Thoracic aorta endothelial cell (primary cell): Measurements from ENCODE around the gene ANAPC15. TPM values are rescaled to one million over a fixed set of nuclear protein-coding genes. Genes with fewer than 3 reads are reported as not detected.
A peak's percentile ranks its signal among the peaks of the same experiment; 100 is the strongest.

ENCODE experiments used
- small RNA-seq: library from RNA; depleted of rRNA; stranded (forward); fragments of <200 nt; gene quantifications from one replicate; pipeline ENCODE3, GENCODE V24; 2012
- total RNA-seq: library from RNA; depleted of rRNA; stranded (reverse); fragments of >200 nt; gene quantifications from 2 replicates; pipeline ENCODE4 v1.2.3, GENCODE V29; 2012

The ANAPC15 gene
- 34.2 and 35.5 TPM in 2 replicates for total RNA-seq

DNA sequence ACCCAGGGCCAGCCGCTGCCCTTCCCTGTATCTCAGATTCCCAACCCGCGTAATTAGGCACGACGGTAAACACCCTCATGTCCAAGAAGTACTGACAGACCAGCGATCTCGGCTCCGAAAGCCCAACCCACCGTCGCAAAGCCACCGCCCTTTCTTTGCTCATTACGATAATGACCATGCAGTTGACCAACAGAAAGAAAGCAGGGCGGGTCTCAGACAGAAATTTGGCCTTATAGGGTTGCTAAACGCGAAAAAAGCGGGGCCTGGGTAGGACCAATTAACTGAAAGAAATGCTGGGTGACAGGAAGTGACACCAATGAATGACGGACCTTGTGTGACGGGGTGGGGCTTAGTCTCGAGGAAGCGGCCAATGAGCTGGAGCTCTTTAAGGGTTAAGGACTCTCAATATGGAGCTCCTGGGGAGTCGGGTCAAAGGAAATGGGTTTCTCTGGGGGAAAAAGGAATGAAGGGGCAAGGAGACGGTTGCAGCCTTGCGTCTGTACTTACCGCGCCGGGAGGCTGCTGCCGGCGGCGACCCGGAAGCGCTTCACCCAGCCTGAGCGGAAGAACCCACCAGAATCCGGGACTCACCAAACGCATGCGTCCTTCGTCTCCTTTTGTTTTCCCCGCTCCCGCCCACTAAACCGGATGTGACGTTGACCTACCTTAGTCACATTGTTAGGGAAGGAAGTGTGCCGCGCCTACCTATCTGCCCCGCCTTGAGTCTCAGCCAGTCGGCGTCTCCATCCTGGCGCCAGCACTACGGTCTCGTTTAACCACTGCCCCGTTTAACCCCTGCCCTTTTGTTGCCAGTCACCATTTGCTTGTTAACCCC is at the start of gene ANAPC15:
Gene ANAPC15 (minus strand): TSS at position 553 of the 835 bp plus-strand sequence. CDS start 1,419 bp downstream, outside the sequence.

DNA sequence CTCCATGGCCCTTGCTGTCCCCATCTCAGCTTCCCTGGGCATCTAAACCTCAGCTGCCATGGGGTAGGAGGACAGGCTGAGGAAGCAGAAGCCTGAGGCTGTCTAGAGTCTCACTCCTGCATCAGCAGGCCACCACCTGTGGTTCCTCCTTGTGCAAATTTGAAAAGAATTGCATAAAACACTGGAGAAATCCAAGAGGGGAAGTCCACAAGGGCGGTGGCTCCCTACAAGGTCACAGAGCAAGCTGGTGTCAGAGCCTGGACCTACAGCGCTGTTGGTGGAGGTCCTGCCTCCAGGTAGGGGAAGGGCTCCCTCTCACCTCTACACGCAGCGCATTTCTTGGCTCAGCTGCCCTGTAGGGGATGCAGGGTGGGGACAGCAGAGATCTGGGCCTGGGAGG is 23.0 kb upstream of the ANAPC15 start, which contains the start of gene FOLR3:
Gene FOLR3 (plus strand): TSS at position 253 of the 400 bp plus-strand sequence. CDS start 228 bp downstream, outside the sequence.

DNA sequence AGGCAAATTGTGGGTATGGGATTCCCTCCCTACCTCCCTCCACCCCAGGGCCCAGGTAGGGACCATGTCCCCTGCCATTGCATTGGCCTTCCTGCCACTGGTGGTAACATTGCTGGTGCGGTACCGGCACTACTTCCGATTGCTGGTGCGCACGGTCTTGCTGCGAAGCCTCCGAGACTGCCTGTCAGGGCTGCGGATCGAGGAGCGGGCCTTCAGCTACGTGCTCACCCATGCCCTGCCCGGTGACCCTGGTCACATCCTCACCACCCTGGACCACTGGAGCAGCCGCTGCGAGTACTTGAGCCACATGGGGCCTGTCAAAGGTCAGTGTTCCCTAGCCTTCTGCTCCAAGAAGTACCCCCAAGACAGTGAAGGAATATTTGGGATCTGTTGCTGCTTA is 6.6 kb downstream of the ANAPC15 start, which contains the start of gene TOMT:
Gene TOMT (plus strand): TSS at position 37 of the 400 bp plus-strand sequence. CDS start 28 bp downstream, at position 65.

DNA sequence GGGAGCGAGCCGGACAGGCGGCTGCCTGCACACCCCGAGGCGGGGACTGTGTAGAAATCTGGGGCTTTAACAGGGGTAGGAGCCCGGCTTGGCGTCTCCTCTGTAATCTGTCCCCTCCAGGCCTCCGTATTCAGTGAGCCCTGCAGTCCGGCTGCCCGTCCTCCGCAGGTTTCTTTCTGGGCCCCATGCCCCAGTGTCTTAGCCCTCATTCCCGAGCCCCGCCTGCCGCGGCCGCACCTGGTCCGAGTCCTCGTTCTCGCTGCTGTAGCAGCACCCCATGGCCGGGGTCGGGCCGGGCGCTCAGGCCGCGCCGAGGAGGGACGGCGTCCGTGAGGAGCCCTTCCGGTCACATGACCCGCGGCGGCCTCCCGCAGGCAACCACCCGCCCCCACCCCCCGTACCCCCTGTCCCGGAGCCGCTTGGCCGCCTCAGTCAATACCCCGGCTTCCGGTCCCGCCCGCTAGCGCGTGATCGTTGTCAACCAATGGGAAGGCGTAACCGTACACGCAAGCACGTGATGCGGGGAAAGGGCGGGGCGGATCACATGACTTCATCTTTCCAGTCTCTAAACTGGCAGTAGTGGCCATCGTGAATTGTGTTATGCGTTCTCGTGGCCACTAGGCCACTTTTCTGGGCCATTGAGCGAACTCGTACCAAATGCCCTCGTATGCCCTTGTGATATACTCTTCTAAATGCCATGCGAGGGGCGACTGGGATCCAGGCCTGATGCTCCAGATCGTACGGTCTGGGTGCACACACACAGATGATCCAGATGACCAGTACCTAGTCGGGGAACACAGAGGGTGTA is 9.3 kb downstream of the ANAPC15 start, which contains the start of gene LAMTOR1:
Gene LAMTOR1 (minus strand): TSS at position 352 of the 808 bp plus-strand sequence. CDS start 73 bp downstream, at position 279.

DNA sequence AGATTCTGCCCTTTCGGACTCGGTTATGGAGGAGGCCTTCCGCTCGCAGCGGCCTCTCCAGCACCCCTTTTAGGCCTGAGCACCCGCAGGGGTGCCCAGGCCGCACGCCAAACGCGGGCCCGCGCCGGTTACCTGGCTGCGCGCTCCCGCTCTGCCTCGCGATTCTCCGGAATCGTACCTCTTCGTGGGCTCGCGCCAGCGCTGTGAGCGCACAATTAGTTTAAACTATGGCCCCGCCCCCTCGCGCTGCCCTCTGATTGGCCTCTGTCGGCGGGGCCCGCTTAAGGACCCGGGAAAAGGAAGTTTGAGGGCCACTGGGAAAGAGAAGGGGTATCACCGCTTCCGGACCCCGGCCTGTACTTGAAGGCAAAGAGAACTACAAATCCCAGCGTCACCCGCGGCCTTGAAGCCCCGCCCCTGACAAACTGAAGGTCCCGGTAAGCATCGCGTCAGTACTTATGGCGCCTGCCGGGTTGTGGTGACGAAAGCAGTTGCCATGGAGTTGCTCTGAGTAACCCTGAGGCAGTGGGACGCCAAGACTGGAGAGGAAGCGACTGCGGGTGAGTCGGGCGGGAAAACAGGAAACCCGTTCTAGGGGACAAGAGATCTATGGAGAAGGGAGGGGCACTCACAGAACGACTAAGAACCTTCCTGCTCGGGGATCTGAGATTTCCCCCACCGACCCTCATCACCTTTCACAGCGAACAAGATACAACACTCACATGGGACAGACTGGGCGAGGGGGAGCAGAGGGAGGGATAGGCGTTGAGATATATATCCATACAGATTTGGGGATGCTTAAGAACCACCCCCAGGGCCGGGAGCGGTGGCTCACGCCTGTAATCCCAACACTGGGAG is 31.9 kb downstream of the ANAPC15 start, which contains the start of the genes LRRC51 and NUMA1:
Gene LRRC51 (plus strand): TSS at position 525 of the 858 bp plus-strand sequence. CDS start 8,234 bp downstream, outside the sequence.
Gene NUMA1 (minus strand): TSS at position 217 of the 858 bp plus-strand sequence. CDS start 44,599 bp downstream, outside the sequence.

Small RNAs within 50 kb of the gene (small RNA-seq; reads per million reads assigned to genes)
- gene MIR3165 = 0.91 reads per million, percentile 15 among the genes with 10 or more reads in this experiment

Other genes with a start within 250 kb of the ANAPC15 start
- gene DEFB131B, start 234.2 kb downstream of the ANAPC15 start, total RNA-seq = not detected in 2 replicates
- gene XNDC1N, start 184.1 kb downstream of the ANAPC15 start, total RNA-seq = 11.8 and 12.5 TPM in 2 replicates
- gene RNF121, start 183.6 kb downstream of the ANAPC15 start, total RNA-seq = 52.1 and 58.2 TPM in 2 replicates
- gene IL18BP, start 113.8 kb downstream of the ANAPC15 start, total RNA-seq = 9.4 and 13.5 TPM in 2 replicates
- 149 and 164 TPM in 2 replicates for gene NUMA1, start 32.2 kb downstream of the ANAPC15 start, total RNA-seq
- 1.5 and 2.2 TPM in 2 replicates for gene LRRC51, start 31.8 kb downstream of the ANAPC15 start, total RNA-seq
- gene LAMTOR1, start 9.4 kb downstream of the ANAPC15 start, total RNA-seq = 88.6 and 90.2 TPM in 2 replicates
- 0.22 TPM in 1 of 2 replicates, not detected in the other for gene TOMT, start 6.8 kb downstream of the ANAPC15 start, total RNA-seq
- not detected in 2 replicates for gene FOLR3, start 23.0 kb upstream of the ANAPC15 start, total RNA-seq
- gene FOLR1, start 79.4 kb upstream of the ANAPC15 start, total RNA-seq = not detected in 2 replicates
- gene FOLR2, start 104.1 kb upstream of the ANAPC15 start, total RNA-seq = not detected in 2 replicates
- gene INPPL1, start 112.1 kb upstream of the ANAPC15 start, total RNA-seq = 52.5 and 62.6 TPM in 2 replicates
- not detected in 2 replicates for gene PHOX2A, start 131.5 kb upstream of the ANAPC15 start, total RNA-seq